ENCODE results near the gene PAFAH2. TPM values are rescaled to one million over a fixed set of nuclear protein-coding genes. Genes with fewer than 3 reads are reported as not detected.

Gene PAFAH2
- polyA plus RNA-seq, 1 experiment, result 11.8 TPM

GRCh38 chr1:25932321-25932720 lies 65.5 kb downstream of the PAFAH2 start:
- peaks cover 9% of the 10 kb centered on the region for H3K27me3 ChIP-seq (ENCODE audit: control insufficient read depth, insufficient read depth, low read length)
- H3K4me3 ChIP-seq (ENCODE audit: low read depth, low read length), result no peak overlapping the region
- H3K27ac ChIP-seq (ENCODE audit: low read depth, low read length), result no peak overlapping the region
- TF ChIP-seq, protein P1, sequence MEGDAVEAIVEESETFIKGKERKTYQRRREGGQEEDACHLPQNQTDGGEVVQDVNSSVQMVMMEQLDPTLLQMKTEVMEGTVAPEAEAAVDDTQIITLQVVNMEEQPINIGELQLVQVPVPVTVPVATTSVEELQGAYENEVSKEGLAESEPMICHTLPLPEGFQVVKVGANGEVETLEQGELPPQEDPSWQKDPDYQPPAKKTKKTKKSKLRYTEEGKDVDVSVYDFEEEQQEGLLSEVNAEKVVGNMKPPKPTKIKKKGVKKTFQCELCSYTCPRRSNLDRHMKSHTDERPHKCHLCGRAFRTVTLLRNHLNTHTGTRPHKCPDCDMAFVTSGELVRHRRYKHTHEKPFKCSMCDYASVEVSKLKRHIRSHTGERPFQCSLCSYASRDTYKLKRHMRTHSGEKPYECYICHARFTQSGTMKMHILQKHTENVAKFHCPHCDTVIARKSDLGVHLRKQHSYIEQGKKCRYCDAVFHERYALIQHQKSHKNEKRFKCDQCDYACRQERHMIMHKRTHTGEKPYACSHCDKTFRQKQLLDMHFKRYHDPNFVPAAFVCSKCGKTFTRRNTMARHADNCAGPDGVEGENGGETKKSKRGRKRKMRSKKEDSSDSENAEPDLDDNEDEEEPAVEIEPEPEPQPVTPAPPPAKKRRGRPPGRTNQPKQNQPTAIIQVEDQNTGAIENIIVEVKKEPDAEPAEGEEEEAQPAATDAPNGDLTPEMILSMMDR (IDR thresholded peaks at IDR 0.05; ENCODE audit: low read depth, low read length), result no peak
- ChIA-PET POLR2A (no interaction called here), CTCF (no interaction called here)
- no peak for DNase-seq (ENCODE audit: low read depth, low spot score)
- H3K9me3 ChIP-seq (ENCODE audit: control insufficient read depth, insufficient read depth, low read length), result no peaks in the 10 kb centered on the region

DNA sequence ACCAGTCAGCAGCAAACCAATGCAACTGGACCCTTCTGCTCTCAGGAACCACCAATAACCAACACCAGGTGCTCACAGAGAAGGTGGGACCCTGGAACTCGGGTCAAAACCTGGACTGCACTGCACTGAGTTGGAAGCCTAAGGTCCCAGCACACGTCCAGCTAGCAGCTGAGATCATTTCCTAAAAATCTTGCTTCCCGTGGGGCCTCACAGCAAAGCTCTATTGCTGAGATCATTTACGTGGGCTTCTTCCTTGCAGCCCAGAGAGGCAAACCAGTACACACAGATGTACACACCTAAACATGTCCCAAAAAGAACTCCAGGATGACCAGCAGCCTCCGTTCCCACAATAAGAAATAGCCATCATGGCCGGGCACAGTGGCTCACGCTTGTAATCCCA lies 68.8 kb downstream of the PAFAH2 start:
- ChIA-PET POLR2A (no interaction called here), CTCF (no interaction called here)
- Histone ChIP-seq H3K4me3 (ENCODE audit: low read depth, low read length) (no peak overlapping the region), H3K27ac (ENCODE audit: low read depth, low read length) (no peak overlapping the region), H3K27me3 (ENCODE audit: control insufficient read depth, insufficient read depth, low read length) (peaks cover 13% of the 10 kb centered on the region), H3K9me3 (ENCODE audit: control insufficient read depth, insufficient read depth, low read length) (no peaks in the 10 kb centered on the region)
- TF ChIP-seq, protein P1 (IDR thresholded peaks at IDR 0.05; ENCODE audit: low read depth, low read length), result no peak
- DNase-seq (ENCODE audit: low read depth, low spot score), result no peak

DNA sequence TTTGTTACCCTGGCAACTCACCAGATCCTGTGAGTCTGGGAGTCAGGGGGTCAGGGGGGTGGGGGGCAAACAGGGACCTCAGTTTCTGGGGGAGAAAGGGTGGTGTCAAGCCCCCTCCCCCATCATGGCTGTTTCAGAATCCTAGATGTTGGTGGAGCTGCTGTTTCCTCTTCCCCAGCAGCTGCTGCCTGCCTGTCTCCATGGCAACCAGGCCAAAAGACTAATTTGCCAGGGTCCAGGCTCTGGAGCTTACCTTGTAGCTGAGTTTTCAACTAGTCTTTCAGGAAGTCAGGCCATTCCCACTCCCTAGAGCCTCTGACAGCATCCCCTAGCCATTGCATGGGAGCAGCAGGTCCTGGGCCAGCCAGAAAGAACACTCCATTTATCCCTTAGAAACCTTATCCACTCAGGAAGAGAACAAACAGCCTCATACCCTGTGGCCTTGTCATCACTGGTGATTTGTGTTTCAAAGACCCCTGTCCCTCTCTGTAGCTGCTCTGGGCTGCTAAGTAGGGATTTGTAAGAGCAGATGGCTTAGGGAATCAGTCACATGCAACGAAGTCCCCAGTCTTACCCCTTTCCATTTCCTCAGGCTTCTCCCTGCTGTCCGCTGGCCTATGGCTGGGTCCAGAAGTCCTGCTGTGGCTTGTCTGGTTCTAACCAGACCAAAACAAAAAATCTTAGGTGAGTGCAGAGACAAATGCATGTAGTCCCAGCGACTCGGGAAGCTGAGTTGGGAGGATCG lies 70.2 kb downstream of the PAFAH2 start:
- CTCF ChIA-PET, result interaction anchor here (1.0 kb wide), 1 partner anchor 70 kb away, joined by 3 read pairs; the partner anchor contains the start of gene PAFAH2
- POLR2A ChIA-PET, result no interaction called here
- no peak overlapping the region for H3K27ac ChIP-seq (ENCODE audit: low read depth, low read length)
- H3K27me3 ChIP-seq (ENCODE audit: control insufficient read depth, insufficient read depth, low read length), result peaks cover 10% of the 10 kb centered on the region
- no peak overlapping the region for H3K4me3 ChIP-seq (ENCODE audit: low read depth, low read length)
- no peaks in the 10 kb centered on the region; the same call in 1 of the 2 replicates for H3K9me3 ChIP-seq (ENCODE audit: control insufficient read depth, insufficient read depth, low read length)
- TF ChIP-seq, protein P1 (IDR thresholded peaks at IDR 0.05; ENCODE audit: low read depth, low read length), result no peak
- no peak for DNase-seq (ENCODE audit: low read depth, low spot score)

- DNase-seq (ENCODE audit: low read depth, low spot score), result no peak
- TF ChIP-seq, protein P1 (IDR thresholded peaks at IDR 0.05; ENCODE audit: low read depth, low read length), result no peak
- CTCF ChIA-PET, result interaction anchor here (1.0 kb wide), 1 partner anchor 71 kb away, joined by 3 read pairs; the partner anchor contains the start of gene PAFAH2
- Histone ChIP-seq H3K27ac (ENCODE audit: low read depth, low read length) (no peak overlapping the region), H3K4me3 (ENCODE audit: low read depth, low read length) (no peak overlapping the region), H3K27me3 (ENCODE audit: control insufficient read depth, insufficient read depth, low read length) (peaks cover 10% of the 10 kb centered on the region), H3K9me3 (ENCODE audit: control insufficient read depth, insufficient read depth, low read length) (no peaks in the 10 kb centered on the region; the same call in 1 of the 2 replicates)
- POLR2A ChIA-PET, result no interaction called here
Observed at GRCh38 chr1:25926731-25927496, 70.9 kb downstream of the PAFAH2 start.

- CTCF ChIA-PET, result interaction anchor here (1.1 kb wide), 1 partner anchor 29 kb away, joined by 4 read pairs; no protein-coding TSS in a partner anchor
- POLR2A ChIA-PET, result no interaction called here
- H3K9me3 ChIP-seq (ENCODE audit: control insufficient read depth, insufficient read depth, low read length), result no peaks in the 10 kb centered on the region; the same call in 1 of the 2 replicates
- H3K27me3 ChIP-seq (ENCODE audit: control insufficient read depth, insufficient read depth, low read length), result peaks cover 8% of the 10 kb centered on the region
- H3K4me3 ChIP-seq (ENCODE audit: low read depth, low read length), result no peak overlapping the region
- H3K27ac ChIP-seq (ENCODE audit: low read depth, low read length), result no peak overlapping the region
- TF ChIP-seq, protein P1 (IDR thresholded peaks at IDR 0.05; ENCODE audit: low read depth, low read length), result no peak
- DNase-seq (ENCODE audit: low read depth, low spot score), result no peak
Observed at GRCh38 chr1:25924454-25924853, 73.4 kb downstream of the PAFAH2 start.
